Coronary artery (tissue), 2 donors: ENCODE data around the gene APEX1.
"Not testable (repeated sequence)": the region's sequence is repeated elsewhere in the genome, so short reads cannot be mapped to it uniquely, and the experiment has no call there.

Experiments
- DNase-seq: peaks from one replicate; pipeline ENCODE4 v3.0.0-alpha.2; 2017; ENCODE audit warnings: low spot score
- H3K27ac ChIP-seq, 2 donors: fragments of 200-600 bp; sonication (generic); one replicate each; pipeline ENCODE4 v1.5.1; 2016 to 2019
- H3K4me3 ChIP-seq: fragments of 200-600 bp; sonication (generic); 2 replicates; pipeline ENCODE4 v1.5.1; 2016; ENCODE audit warnings: mild to moderate bottlenecking, moderate library complexity
- CTCF ChIP-seq: fragments of 200-600 bp; sonication (generic); IDR thresholded peaks from one replicate; pipeline ENCODE4 v1.5.1; 2019; ENCODE audit warnings: antibody characterized with exemption

The APEX1 gene

GRCh38 chr14:20499108-20499507 lies 44.1 kb downstream of the APEX1 start:
- H3K27ac ChIP-seq, result no peak overlapping the region
- DNase-seq, result no peak
- no peak for TF ChIP-seq CTCF

GRCh38 chr14:20499881-20500280 lies 44.9 kb downstream of the APEX1 start:
- Histone ChIP-seq H3K27ac (no peak overlapping the region), H3K4me3 (no peak overlapping the region)
- TF ChIP-seq CTCF, result no peak
- no peak for DNase-seq

More at GRCh38 chr14:20499108-20499507, 44.1 kb downstream of the APEX1 start:
- H3K4me3 ChIP-seq, result no peak overlapping the region

GRCh38 chr14:20501346-20501745 lies 46.3 kb downstream of the APEX1 start:
- no peak for DNase-seq
- no peak overlapping the region for H3K4me3 ChIP-seq
- TF ChIP-seq CTCF, result no peak

GRCh38 chr14:20503898-20504297 lies 48.9 kb downstream of the APEX1 start:
- DNase-seq, result no peak
- TF ChIP-seq CTCF, result no peak
- no peak overlapping the region for H3K4me3 ChIP-seq
- no peak overlapping the region for H3K27ac ChIP-seq

More at GRCh38 chr14:20501346-20501745, 46.3 kb downstream of the APEX1 start:
- no peak overlapping the region for H3K27ac ChIP-seq

- not testable (repeated sequence) for H3K27ac ChIP-seq, H3K4me3 ChIP-seq, DNase-seq
Observed at GRCh38 chr14:20506276-20506675, 51.2 kb downstream of the APEX1 start.

GRCh38 chr14:20506752-20507151 lies 51.7 kb downstream of the APEX1 start:
- not testable (repeated sequence) for H3K27ac ChIP-seq, DNase-seq, H3K4me3 ChIP-seq
